Astrocyte (in vitro differentiated cells and primary cell): Measurements from ENCODE around the gene VAV1.

Experiments
- CTCF ChIP-seq: IDR thresholded peaks from 2 replicates; pipeline ENCODE4 v1.5.1; 2011; ENCODE audit warnings: low read depth, mild to moderate bottlenecking, inconsistent platforms, low read length, moderate library complexity; ENCODE audit not compliant: insufficient read depth
- EZH2 ChIP-seq: IDR thresholded peaks from 2 replicates; pipeline ENCODE4 v1.6.1; 2012; ENCODE audit warnings: mild to moderate bottlenecking, low read length, inconsistent platforms; ENCODE audit not compliant: insufficient read depth

- TF ChIP-seq CTCF (no peak), EZH2 (no peak)
Measured at GRCh38 chr19:6886277-6886897, 113.9 kb downstream of the VAV1 start.
